HCT116 (cell line): ENCODE results near the gene ZNF837.

Experiments used
- CEBPB ChIP-seq: IDR thresholded peaks from 2 replicates; pipeline ENCODE4 v1.6.1; 2012; ENCODE audit warnings: low read depth
- CTCF ChIP-seq, 3 experiments: fragments of 200-600 bp in 1 of 3; sonication (generic) in 1 of 3; IDR thresholded peaks in 2 of 3; conservative IDR thresholded peaks in 1 of 3; 2 replicates each; pipeline ENCODE4 v1.5.1; 2012 to 2017; ENCODE audit warnings: low read depth in 2 of 3, low read length in 2 of 3, antibody characterized with exemption in 1 of 3, borderline replicate concordance in 1 of 3, control low read depth in 1 of 3, mild to moderate bottlenecking in 1 of 3, mixed read lengths in 1 of 3, mixed run types in 1 of 3, moderate library complexity in 1 of 3; ENCODE audit not compliant: insufficient read depth in 1 of 3
- EGR1 ChIP-seq: IDR thresholded peaks from 2 replicates; pipeline ENCODE4 v1.6.1; 2012; ENCODE audit warnings: low read depth
- EZH2 ChIP-seq: fragments of 200-600 bp; sonication (generic); IDR thresholded peaks from 2 replicates; pipeline ENCODE4 v1.6.1; 2017; ENCODE audit warnings: antibody characterized with exemption, mixed run types
- JUND ChIP-seq: IDR thresholded peaks from 2 replicates; pipeline ENCODE4 v1.6.1; 2012
- POLR2A ChIP-seq: IDR thresholded peaks from 2 replicates; pipeline ENCODE4 v1.7.0; 2011; ENCODE audit warnings: borderline replicate concordance; ENCODE audit not compliant: insufficient read depth, insufficient read length; ENCODE audit errors: extremely low read depth
- SIN3A ChIP-seq: IDR thresholded peaks from 2 replicates; pipeline ENCODE4 v1.6.1; 2012; ENCODE audit warnings: low read depth
- TCF7L2 ChIP-seq: IDR thresholded peaks from 2 replicates; pipeline ENCODE4 v1.7.0; 2011; ENCODE audit warnings: borderline replicate concordance, inconsistent platforms; ENCODE audit not compliant: insufficient read depth, insufficient read length; ENCODE audit errors: extremely low read depth
- ZNF274 ChIP-seq: fragments of 200-500 bp; sonication (Bioruptor generic); IDR thresholded peaks from 2 replicates; pipeline ENCODE4 v1.6.1; 2014; ENCODE audit warnings: mild to moderate bottlenecking, low read depth, low read length, inconsistent platforms
- TF ChIP-seq, protein P1 (sequence below): IDR thresholded peaks from 2 replicates; pipeline ENCODE4 v1.6.1; 2012

GRCh38 chr19:58345558-58345957 lies 35.3 kb downstream of the ZNF837 start:
- TF ChIP-seq ZNF274: no peak
- no peak for TF ChIP-seq CTCF (IDR thresholded peaks at IDR 0.05 in 2 of 3, conservative IDR thresholded peaks at IDR 0.05 in 1 of 3; ENCODE audit: borderline replicate concordance in 1 of 3, insufficient read depth in 1 of 3, low read depth in 2 of 3, low read length in 2 of 3)
- TF ChIP-seq EZH2: no peak
- TF ChIP-seq, protein P1, sequence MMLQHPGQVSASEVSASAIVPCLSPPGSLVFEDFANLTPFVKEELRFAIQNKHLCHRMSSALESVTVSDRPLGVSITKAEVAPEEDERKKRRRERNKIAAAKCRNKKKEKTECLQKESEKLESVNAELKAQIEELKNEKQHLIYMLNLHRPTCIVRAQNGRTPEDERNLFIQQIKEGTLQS: no peak
- no peak for TF ChIP-seq POLR2A
- TF ChIP-seq SIN3A: no peak
- no peak for TF ChIP-seq CEBPB
- no peak for TF ChIP-seq TCF7L2
- no peak for TF ChIP-seq JUND
- no peak for TF ChIP-seq EGR1
